ENCODE data around the gene DMAC2.
"Not testable (repeated sequence)": the region's sequence is repeated elsewhere in the genome, so short reads cannot be mapped to it uniquely, and the experiment has no call there.

The DMAC2 gene

DNA sequence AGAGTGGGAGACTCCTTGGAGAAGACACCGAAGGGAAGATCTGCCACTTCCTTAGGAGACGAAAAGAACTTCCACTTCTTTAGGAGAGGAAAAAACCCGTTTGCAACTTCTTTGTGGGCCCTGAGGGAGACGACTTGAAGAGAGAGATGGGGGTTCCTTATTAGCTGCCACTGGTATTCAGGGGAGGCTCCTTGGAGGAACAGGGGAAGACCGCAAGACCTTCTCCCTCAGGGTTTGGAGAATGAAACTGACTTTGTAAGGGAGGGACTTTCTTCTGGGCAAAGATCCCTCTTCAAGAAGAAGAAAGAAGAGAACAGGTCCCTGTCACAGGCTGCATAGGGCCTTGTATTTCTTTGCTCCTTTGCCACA is 41.7 kb downstream of the DMAC2 start:
- no peak for DNase-seq

DNA sequence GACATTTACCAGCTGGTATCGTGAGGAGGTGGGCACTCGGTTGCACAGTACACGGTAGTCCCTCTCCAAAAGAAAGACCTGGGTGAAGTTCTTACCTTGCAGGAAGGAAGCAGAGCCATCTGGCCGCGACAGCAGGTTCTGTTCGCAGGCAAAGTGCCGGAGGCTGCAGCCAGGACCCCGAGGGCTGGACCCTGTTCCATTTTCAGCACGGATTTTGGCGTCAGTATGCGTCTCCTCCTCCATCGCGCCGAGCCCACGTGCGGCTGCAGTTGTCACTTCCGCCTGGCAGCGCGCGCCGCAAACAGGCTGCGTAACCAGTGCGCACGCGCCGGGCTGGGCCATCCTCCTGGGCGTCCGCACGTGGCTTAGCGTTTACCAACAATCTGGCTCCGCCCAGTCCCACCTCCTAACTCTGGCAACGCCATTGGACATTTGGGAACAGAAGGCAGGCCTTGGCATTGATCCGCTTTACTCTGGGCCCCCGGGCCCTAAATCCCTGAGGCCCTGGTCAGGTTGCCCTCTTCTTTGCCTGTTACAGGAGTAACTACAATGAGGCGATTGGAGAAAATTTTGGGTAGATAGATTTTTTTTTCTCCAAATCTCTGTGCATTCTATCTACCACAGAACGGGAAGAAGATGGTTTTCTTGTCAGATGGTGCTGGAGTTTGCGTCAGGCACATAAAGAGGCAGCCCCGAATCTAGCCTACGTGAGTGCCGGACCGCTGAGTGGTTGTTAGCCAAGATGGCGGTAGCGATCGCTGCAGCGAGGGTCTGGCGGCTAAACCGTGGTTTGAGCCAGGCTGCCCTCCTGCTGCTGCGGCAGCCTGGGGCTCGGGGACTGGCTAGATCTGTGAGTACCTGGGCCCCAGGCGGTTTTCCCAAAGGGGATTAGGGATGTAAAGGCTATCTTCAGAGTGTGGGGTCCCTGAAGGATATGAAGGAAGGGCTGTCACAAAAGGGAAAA is 42.3 kb downstream of the DMAC2 start, which contains the start of the genes BCKDHA and EXOSC5:
Gene BCKDHA (plus strand): TSS at position 733 of the 964 bp plus-strand sequence. CDS start 10 bp downstream, at position 743.
Gene EXOSC5 (minus strand): TSS at position 274 of the 964 bp plus-strand sequence. CDS start 31 bp downstream, at position 243.
- DNase-seq, result peak; percentile 99 to 100 (median 99)

DNA sequence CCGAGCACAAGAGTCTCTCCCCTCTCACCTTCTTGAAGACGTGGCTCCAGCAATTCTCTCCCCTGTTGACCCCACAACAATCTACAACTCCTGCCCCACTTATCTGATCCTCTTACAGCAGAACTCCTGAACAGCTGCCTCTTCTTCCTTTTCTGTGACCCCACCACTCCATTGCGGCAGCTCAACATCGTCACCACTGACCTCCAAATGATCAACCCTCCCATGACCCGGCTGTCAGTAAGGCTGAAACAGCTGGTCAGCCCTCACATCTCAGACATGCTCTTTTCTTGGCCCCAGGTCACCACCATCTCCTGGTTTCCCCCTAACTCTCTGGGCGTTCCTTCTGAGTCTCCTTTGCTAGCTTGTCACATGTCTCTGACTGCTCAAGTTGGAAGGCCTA is 44.4 kb downstream of the DMAC2 start:
- DNase-seq, result no peak

DNA sequence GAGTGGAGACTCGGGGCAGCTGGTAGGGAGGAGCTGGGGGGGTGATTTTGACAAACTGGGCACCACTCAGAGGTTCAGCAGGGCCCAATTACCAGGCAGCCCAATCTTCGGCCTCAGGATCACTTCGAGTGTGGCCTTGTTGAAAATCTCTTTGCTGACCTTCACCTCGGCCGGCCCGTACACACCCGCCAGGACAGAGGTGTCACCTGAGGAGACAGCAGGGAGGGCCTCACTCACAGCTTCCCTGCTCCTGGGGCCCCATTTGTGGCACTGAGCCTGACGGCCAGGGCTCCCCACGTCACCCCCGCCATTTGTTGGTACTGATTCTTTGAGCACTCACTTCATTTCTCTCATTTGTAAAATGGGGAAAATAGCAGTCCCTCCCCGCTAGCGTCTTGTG is 46.9 kb downstream of the DMAC2 start:
- no peak for DNase-seq

DNA sequence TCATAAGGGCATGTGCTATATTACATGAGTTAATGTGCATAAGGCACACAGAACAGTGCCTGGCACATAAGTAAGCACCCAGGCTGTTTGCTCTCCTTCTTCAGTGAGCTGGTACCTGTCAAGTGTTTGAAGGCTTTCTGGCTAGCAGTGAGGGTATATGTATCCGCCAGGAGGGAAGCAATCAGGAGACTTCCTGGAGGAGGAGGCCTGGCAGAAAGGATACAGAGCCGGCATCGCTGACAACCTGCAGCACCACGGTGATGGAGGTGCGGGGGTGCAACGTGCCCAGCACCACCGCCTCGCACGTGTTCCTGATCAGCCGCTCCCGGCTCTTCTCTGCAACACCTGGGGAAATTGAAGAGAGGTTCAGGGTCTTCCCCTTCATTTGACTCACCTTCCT is 48.1 kb downstream of the DMAC2 start:
- no peak for DNase-seq

DNA sequence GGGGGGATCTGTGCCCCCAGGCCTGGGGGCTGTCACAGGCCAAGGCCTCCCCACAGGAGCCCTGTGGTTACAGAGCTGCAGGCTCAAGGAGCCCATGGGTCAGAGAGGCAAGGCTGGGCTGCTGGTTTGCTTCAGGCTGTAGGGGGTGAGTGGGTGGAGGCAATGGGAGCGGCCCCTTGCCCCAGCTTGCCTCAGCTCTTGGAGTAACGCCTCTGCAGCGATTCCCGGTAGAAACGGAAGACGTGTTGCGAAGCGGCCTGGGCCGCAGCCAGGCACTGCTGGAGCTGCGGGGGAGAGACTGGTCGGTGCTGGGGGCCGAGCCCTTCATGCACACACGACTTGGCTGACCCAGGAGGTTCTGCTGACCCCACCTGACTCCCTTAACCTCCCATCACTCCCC is 53.3 kb downstream of the DMAC2 start:
- DNase-seq, result no peak

DNA sequence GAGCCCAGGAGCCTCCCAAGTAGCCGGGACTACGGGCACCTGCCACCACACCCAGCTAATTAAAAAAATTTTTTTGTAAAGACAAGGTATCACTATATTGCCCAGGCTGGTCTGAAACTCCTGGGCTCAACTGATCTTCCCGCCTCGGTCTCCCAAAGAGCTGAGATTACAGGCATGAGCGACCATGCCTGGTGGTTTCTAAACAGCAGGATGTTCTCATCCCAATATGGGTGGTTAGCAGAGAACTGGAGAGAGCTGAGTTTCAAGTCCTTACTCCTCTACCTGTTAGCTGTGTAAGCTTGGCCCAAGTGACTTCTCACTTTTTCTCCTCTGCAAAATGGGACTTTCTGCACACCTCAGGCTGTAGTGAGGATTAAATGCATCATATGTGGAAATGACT is 55.4 kb downstream of the DMAC2 start:
- no peak for DNase-seq

DNA sequence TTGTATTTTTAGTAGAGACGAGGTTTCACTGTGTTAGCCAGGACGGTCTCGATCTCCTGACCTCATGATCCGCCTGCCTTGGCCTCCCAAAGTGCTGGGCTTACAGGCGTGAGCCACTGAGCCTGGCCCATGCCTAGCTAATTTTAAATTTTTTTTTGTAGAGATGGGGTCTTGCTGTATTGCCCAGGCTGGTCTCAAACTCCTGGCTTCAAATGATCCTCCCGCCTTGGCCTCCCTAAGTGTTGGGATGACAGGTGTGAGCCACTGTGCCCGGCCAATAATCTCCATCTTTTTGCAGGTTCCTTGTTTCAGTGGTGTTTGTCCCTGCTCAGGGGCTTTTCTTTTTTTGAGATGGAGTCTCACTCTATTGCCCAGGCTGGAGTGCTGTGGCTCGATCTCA is 58.2 kb downstream of the DMAC2 start:
- not testable (repeated sequence) for DNase-seq
